ENCODE measurements around the gene MACF1.

The MACF1 gene

DNA sequence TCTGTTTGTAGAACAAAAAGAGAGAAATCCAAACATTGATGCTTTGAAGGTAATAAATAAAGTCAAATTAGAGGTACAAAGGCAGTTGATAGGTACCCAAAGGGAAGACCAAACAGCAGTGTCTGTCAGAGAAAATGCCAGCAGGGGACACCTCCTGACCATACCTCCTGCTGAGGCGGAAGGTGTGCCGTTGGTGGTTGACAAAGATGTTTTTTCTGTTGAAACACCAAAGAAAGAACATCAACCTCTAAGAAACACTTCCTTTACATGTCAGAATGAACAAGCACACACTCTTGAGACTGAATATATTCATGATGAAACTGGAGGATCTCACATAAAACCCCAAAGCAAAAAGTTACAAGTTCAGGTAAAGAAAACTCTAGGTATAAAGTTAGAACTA lies 128.3 kb downstream of the MACF1 start:
- H2AK5ac ChIP-seq (ENCODE audit: low read length) = no peak overlapping the region
- H3K4me2 ChIP-seq (ENCODE audit: low read length) = no peak overlapping the region
- no peaks in the 10 kb centered on the region for H3K9me3 ChIP-seq (ENCODE audit: insufficient read depth, low read depth, low read length)
- no peak overlapping the region for H4K8ac ChIP-seq (ENCODE audit: low read depth, low read length)
- H4K91ac ChIP-seq (ENCODE audit: low read depth, low read length) = no peak overlapping the region
- no peak overlapping the region for H3K4me3 ChIP-seq (ENCODE audit: low read depth, low read length)
- no peaks in the 10 kb centered on the region for H3K4me1 ChIP-seq (ENCODE audit: control insufficient read depth in 1 of 2, insufficient read depth in 2 of 2, low read length in 2 of 2)
- no peaks in the 10 kb centered on the region for H3K79me1 ChIP-seq (ENCODE audit: low read length)
- no peak for DNase-seq
- no peak overlapping the region for H3K14ac ChIP-seq (ENCODE audit: low read length)
- no peak overlapping the region for H2BK12ac ChIP-seq (ENCODE audit: low read length)
- no peak overlapping the region for H2BK120ac ChIP-seq (ENCODE audit: insufficient read depth, low read length, poor library complexity)
- H3K79me2 ChIP-seq (ENCODE audit: control insufficient read depth, insufficient read depth, low read length, poor library complexity) = no peaks in the 10 kb centered on the region
- no peak overlapping the region for H3K27ac ChIP-seq (ENCODE audit: low read depth, low read length)
- no peak overlapping the region for H2BK5ac ChIP-seq (ENCODE audit: low read depth, low read length, poor library complexity)
- no peak overlapping the region for H4K12ac ChIP-seq (ENCODE audit: low read depth, low read length)
- H2AFZ ChIP-seq (ENCODE audit: insufficient read depth, low read length, poor library complexity) = no peak overlapping the region
- no CpG with 5 or more reads among the region's 2 CpGs for WGBS (ENCODE audit: extremely low coverage, insufficient coverage, insufficient read length)
- no peak overlapping the region for H3K4ac ChIP-seq (ENCODE audit: low read depth, low read length)
- peaks cover 11 to 42% of the 10 kb centered on the region in 2 experiments for H3K36me3 ChIP-seq (ENCODE audit: control insufficient read depth in 1 of 2, insufficient read depth in 2 of 2, low read length in 2 of 2)
- peak overlapping the region; percentile 68 for H3K9ac ChIP-seq (ENCODE audit: low read length)
- no peak overlapping the region for H3K23ac ChIP-seq (ENCODE audit: low read length)
- H3K27me3 ChIP-seq (ENCODE audit: insufficient read depth, low read length) = no peaks in the 10 kb centered on the region
- no peak overlapping the region for H3K18ac ChIP-seq (ENCODE audit: low read length)

DNA sequence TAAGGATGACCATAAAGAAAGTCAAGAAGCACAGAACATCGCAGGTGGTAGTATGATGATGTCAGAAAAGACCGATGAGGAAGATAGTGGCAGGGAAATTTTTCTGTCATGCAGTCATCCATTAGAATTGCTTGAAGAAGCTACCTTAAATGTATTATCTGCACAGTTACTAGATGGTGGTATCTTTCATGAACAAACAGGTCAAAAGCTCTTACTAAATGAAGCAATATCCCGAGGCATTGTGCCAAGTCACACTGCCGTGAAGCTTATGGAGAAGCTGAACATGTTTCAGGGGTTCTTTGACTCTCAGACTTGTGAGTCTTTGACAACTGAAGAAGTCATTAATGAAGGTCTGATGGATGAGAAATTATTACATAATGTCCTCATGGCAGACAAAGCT lies 128.8 kb downstream of the MACF1 start:
- Histone ChIP-seq H4K8ac (ENCODE audit: low read depth, low read length) (no peak overlapping the region), H3K79me1 (ENCODE audit: low read length) (no peaks in the 10 kb centered on the region), H3K27me3 (ENCODE audit: insufficient read depth, low read length) (no peaks in the 10 kb centered on the region), H4K91ac (ENCODE audit: low read depth, low read length) (no peak overlapping the region), H3K23ac (ENCODE audit: low read length) (no peak overlapping the region), H3K18ac (ENCODE audit: low read length) (no peak overlapping the region), H3K14ac (ENCODE audit: low read length) (no peak overlapping the region), H2AFZ (ENCODE audit: insufficient read depth, low read length, poor library complexity) (no peak overlapping the region), H3K9me3 (ENCODE audit: insufficient read depth, low read depth, low read length) (no peaks in the 10 kb centered on the region), H3K4me2 (ENCODE audit: low read length) (no peak overlapping the region), H3K27ac (ENCODE audit: low read depth, low read length) (no peak overlapping the region), H3K36me3 (ENCODE audit: control insufficient read depth in 1 of 2, insufficient read depth in 2 of 2, low read length in 2 of 2) (peaks cover 12 to 39% of the 10 kb centered on the region in 2 experiments), H3K4me1 (ENCODE audit: control insufficient read depth in 1 of 2, insufficient read depth in 2 of 2, low read length in 2 of 2) (no peaks in the 10 kb centered on the region), H2BK12ac (ENCODE audit: low read length) (no peak overlapping the region), H4K12ac (ENCODE audit: low read depth, low read length) (no peak overlapping the region), H3K4me3 (ENCODE audit: low read depth, low read length) (no peak overlapping the region), H2BK120ac (ENCODE audit: insufficient read depth, low read length, poor library complexity) (no peak overlapping the region), H3K79me2 (ENCODE audit: control insufficient read depth, insufficient read depth, low read length, poor library complexity) (no peaks in the 10 kb centered on the region), H2BK5ac (ENCODE audit: low read depth, low read length, poor library complexity) (no peak overlapping the region), H2AK5ac (ENCODE audit: low read length) (no peak overlapping the region), H3K9ac (ENCODE audit: low read length) (no peak overlapping the region), H3K4ac (ENCODE audit: low read depth, low read length) (no peak overlapping the region)
- peak; percentile 50 to 87 for DNase-seq
- no CpG with 5 or more reads among the region's 4 CpGs for WGBS (ENCODE audit: extremely low coverage, insufficient coverage, insufficient read length)

GRCh38 chr1:39335216-39335615 lies 130.7 kb downstream of the MACF1 start:
- Histone ChIP-seq H2BK120ac (ENCODE audit: insufficient read depth, low read length, poor library complexity) (no peak overlapping the region), H2BK5ac (ENCODE audit: low read depth, low read length, poor library complexity) (no peak overlapping the region), H3K79me2 (ENCODE audit: control insufficient read depth, insufficient read depth, low read length, poor library complexity) (no peaks in the 10 kb centered on the region), H3K23ac (ENCODE audit: low read length) (no peak overlapping the region), H4K12ac (ENCODE audit: low read depth, low read length) (no peak overlapping the region), H4K8ac (ENCODE audit: low read depth, low read length) (no peak overlapping the region), H2BK12ac (ENCODE audit: low read length) (no peak overlapping the region), H3K36me3 (ENCODE audit: control insufficient read depth in 1 of 2, insufficient read depth in 2 of 2, low read length in 2 of 2) (peaks cover 13 to 47% of the 10 kb centered on the region in 2 experiments), H3K4me3 (ENCODE audit: low read depth, low read length) (no peak overlapping the region), H2AFZ (ENCODE audit: insufficient read depth, low read length, poor library complexity) (no peak overlapping the region), H4K91ac (ENCODE audit: low read depth, low read length) (no peak overlapping the region), H3K9ac (ENCODE audit: low read length) (no peak overlapping the region), H3K27ac (ENCODE audit: low read depth, low read length) (no peak overlapping the region), H2AK5ac (ENCODE audit: low read length) (no peak overlapping the region), H3K4me2 (ENCODE audit: low read length) (no peak overlapping the region), H3K14ac (ENCODE audit: low read length) (no peak overlapping the region), H3K79me1 (ENCODE audit: low read length) (no peaks in the 10 kb centered on the region), H3K4me1 (ENCODE audit: control insufficient read depth in 1 of 2, insufficient read depth in 2 of 2, low read length in 2 of 2) (no peaks in the 10 kb centered on the region), H3K27me3 (ENCODE audit: insufficient read depth, low read length) (no peaks in the 10 kb centered on the region), H3K4ac (ENCODE audit: low read depth, low read length) (no peak overlapping the region), H3K18ac (ENCODE audit: low read length) (no peak overlapping the region), H3K9me3 (ENCODE audit: insufficient read depth, low read depth, low read length) (no peaks in the 10 kb centered on the region)
- no peak for DNase-seq
- WGBS (ENCODE audit: extremely low coverage, insufficient coverage, insufficient read length) = no CpG with 5 or more reads among the region's 3 CpGs

DNA sequence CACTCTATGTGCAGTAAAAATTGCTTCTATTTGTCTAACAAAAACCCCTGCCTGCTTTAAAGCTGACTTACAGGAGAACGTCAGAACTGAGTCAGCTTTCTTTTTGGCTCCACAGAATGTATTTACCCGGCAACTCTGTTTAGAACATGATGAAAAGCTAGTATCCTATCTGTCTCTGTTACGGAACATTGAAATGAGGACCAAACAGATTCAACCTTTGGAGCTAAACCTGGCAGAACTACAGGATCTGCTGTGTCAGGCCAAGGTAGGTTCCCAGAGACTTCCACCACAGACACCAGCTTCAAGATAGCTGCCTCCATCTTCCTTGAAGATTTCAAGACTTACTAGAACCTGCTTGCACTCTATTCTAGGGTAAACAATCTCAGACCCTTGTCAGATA lies 132.6 kb downstream of the MACF1 start:
- no peak overlapping the region for H2AFZ ChIP-seq (ENCODE audit: insufficient read depth, low read length, poor library complexity)
- no peak for DNase-seq
- H3K9ac ChIP-seq (ENCODE audit: low read length) = no peak overlapping the region
- H3K18ac ChIP-seq (ENCODE audit: low read length) = no peak overlapping the region
- WGBS (ENCODE audit: extremely low coverage, insufficient coverage, insufficient read length) = no CpG with 5 or more reads among the region's 3 CpGs
- H3K4ac ChIP-seq (ENCODE audit: low read depth, low read length) = no peak overlapping the region
- no peak overlapping the region for H4K12ac ChIP-seq (ENCODE audit: low read depth, low read length)
- H3K23ac ChIP-seq (ENCODE audit: low read length) = no peak overlapping the region
- no peak overlapping the region for H2BK12ac ChIP-seq (ENCODE audit: low read length)
- no peaks in the 10 kb centered on the region for H3K9me3 ChIP-seq (ENCODE audit: insufficient read depth, low read depth, low read length)
- H3K4me3 ChIP-seq (ENCODE audit: low read depth, low read length) = no peak overlapping the region
- no peaks in the 10 kb centered on the region for H3K27me3 ChIP-seq (ENCODE audit: insufficient read depth, low read length)
- no peaks in the 10 kb centered on the region for H3K4me1 ChIP-seq (ENCODE audit: control insufficient read depth in 1 of 2, insufficient read depth in 2 of 2, low read length in 2 of 2)
- H3K36me3 ChIP-seq (ENCODE audit: control insufficient read depth in 1 of 2, insufficient read depth in 2 of 2, low read length in 2 of 2) = peaks cover 14 to 51% of the 10 kb centered on the region in 2 experiments
- H4K8ac ChIP-seq (ENCODE audit: low read depth, low read length) = no peak overlapping the region
- H3K79me1 ChIP-seq (ENCODE audit: low read length) = no peaks in the 10 kb centered on the region
- no peaks in the 10 kb centered on the region for H3K79me2 ChIP-seq (ENCODE audit: control insufficient read depth, insufficient read depth, low read length, poor library complexity)
- no peak overlapping the region for H2BK5ac ChIP-seq (ENCODE audit: low read depth, low read length, poor library complexity)
- H2BK120ac ChIP-seq (ENCODE audit: insufficient read depth, low read length, poor library complexity) = no peak overlapping the region
- no peak overlapping the region for H2AK5ac ChIP-seq (ENCODE audit: low read length)
- H3K27ac ChIP-seq (ENCODE audit: low read depth, low read length) = no peak overlapping the region
- H4K91ac ChIP-seq (ENCODE audit: low read depth, low read length) = no peak overlapping the region
- H3K14ac ChIP-seq (ENCODE audit: low read length) = no peak overlapping the region
- no peak overlapping the region for H3K4me2 ChIP-seq (ENCODE audit: low read length)
